Thymus (tissue), 14 donors: ENCODE results near the gene RFX6. TPM values are rescaled to one million over a fixed set of nuclear protein-coding genes. Genes with fewer than 3 reads are reported as not detected.
"Not testable (repeated sequence)": the region's sequence is repeated elsewhere in the genome, so short reads cannot be mapped to it uniquely, and the experiment has no call there.

Experiments
- DNase-seq, 9 donors: peaks; one replicate each; pipeline ENCODE4 v3.0.0-alpha.2; 2013; ENCODE audit warnings: low spot score in 9 of 9, low read depth in 6 of 9, missing footprints in 1 of 9
- H3K27ac ChIP-seq, 2 donors: one replicate each; pipeline ENCODE4 v1.5.1; 2013; ENCODE audit warnings: control low read depth in 1 of 2, low read depth in 1 of 2, low read length in 1 of 2, mild to moderate bottlenecking in 1 of 2, moderate library complexity in 1 of 2
- H3K27me3 ChIP-seq, 2 donors: one replicate each; pipeline ENCODE4 v1.5.1; 2013; ENCODE audit warnings: low read length in 1 of 2; ENCODE audit not compliant: control insufficient read depth in 2 of 2, insufficient read depth in 1 of 2
- H3K36me3 ChIP-seq, 2 donors: one replicate each; pipeline ENCODE4 v1.5.1; 2013; ENCODE audit warnings: low read length in 1 of 2, mild to moderate bottlenecking in 1 of 2, moderate library complexity in 1 of 2; ENCODE audit not compliant: control insufficient read depth in 2 of 2, insufficient read depth in 2 of 2
- H3K4me1 ChIP-seq, 2 donors: one replicate each; pipeline ENCODE4 v1.5.1; 2013; ENCODE audit warnings: low read length in 2 of 2; ENCODE audit not compliant: control insufficient read depth in 2 of 2, insufficient read depth in 2 of 2
- H3K4me3 ChIP-seq, 2 donors: one replicate each; pipeline ENCODE4 v1.5.1; 2013; ENCODE audit warnings: low read length in 2 of 2, control low read depth in 1 of 2, mild to moderate bottlenecking in 1 of 2
- H3K9me3 ChIP-seq, 2 donors: one replicate each; pipeline ENCODE4 v1.5.1; 2013; ENCODE audit warnings: low read length in 1 of 2, mild to moderate bottlenecking in 1 of 2; ENCODE audit not compliant: control insufficient read depth in 2 of 2, insufficient read depth in 1 of 2
- WGBS: extraction: QIAGEN DNeasy Blood & Tissue Kit; methylation state at CpG from one replicate; pipeline ENCODE4 v1.1.7; 2013; 5-methylcytosine and 5-hydroxymethylcytosine counted together
- long read RNA-seq, 10 donors: transcript quantifications; one replicate each; lab custom pipeline, GENCODE V29; 2026
- polyA plus RNA-seq: library from polyadenylated mRNA; stranded (reverse); fragments of 200-250 nt; gene quantifications from one replicate; pipeline ENCODE4 v1.2.3, GENCODE V29; 2013
- total RNA-seq: library from RNA; stranded (reverse); fragments of 120-200 nt; gene quantifications from one replicate; pipeline ENCODE4 v1.2.4, GENCODE V29; 2013
- donor health status: healthy.

RFX6 gene
- total RNA-seq: not detected
- 0.05 TPM for polyA plus RNA-seq
- long read RNA-seq, donor 1: 0 reads
- long read RNA-seq, donor 2: 0 reads
- long read RNA-seq, donor 3: 0 reads
- long read RNA-seq, donor 4: 0 reads
- long read RNA-seq, donor 5: 0 reads
- long read RNA-seq, donor 6: 0 reads
- long read RNA-seq, donor 7: 0 reads
- long read RNA-seq, donor 8: 0 reads
- long read RNA-seq, donor 9: 0 reads
- long read RNA-seq, donor 10: 0 reads

- Histone ChIP-seq H3K4me1 (no peaks in the 10 kb centered on the region), H3K27me3 (peaks cover 18 to 32% of the 10 kb centered on the region in 2 donors), H3K27ac (no peak within 1 kb of the TSS), H3K9me3 (no peaks in the 10 kb centered on the region), H3K36me3 (no peaks in the 10 kb centered on the region), H3K4me3 (no peak within 1 kb of the TSS)
- WGBS: 3% methylated on average over 73 of the region's 73 CpGs
- no peak for DNase-seq
Observed at GRCh38 chr6:116876635-116877611, at the start of gene RFX6. TSS of gene RFX6 (plus strand) at chr6:116877242. CDS start at chr6:116877276, 34 bp downstream.

DNA sequence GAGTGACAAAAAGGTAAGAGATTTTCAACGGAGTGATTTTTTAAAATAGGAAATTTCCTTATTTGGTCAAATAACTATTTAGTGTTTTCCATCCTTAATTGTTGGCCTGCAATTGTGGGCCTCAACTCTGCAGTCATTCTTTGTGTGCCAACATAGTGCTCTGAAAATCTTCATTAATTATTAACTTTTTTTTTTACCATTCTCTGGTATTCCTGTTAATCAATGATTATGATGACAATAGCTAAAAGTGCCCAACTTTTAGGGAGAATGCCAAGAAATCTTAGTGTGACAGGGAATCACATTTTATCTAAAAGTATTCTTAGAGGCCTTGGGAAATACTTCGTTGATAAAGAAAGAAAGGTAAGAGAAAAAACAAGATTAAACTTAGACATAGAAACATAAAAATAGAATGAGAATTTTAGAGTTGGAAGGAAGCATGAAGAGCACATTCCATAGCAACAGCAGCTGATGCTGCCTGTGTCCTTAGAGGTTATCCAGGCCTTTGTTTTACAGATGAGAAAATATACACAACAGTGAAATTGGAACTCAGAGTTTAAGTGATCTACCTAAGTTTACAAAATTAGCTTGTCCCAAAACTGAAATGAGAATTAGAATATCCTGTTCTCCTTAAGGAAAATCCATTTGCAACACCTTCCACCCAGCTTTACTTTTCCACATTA is 49.3 kb upstream of the RFX6 start:
- Histone ChIP-seq H3K36me3 (no peaks in the 10 kb centered on the region), H3K4me3 (no peak overlapping the region), H3K27me3 (no peaks in the 10 kb centered on the region), H3K27ac (no peak overlapping the region), H3K9me3 (no peaks in the 10 kb centered on the region), H3K4me1 (no peaks in the 10 kb centered on the region)
- DNase-seq: no peak
- 74% methylated on average over 2 of the region's 2 CpGs for WGBS

GRCh38 chr6:116828983-116829382 is 48.1 kb upstream of the RFX6 start, which contains the start of gene GPRC6A:
TSS of gene GPRC6A (minus strand) at chr6:116829083. CDS start at chr6:116829013, 70 bp downstream.
- WGBS: 88% methylated on average over 2 of the region's 2 CpGs

GRCh38 chr6:116834526-116834925 is 42.5 kb upstream of the RFX6 start:
- H3K9me3 ChIP-seq, H3K36me3 ChIP-seq, H3K27me3 ChIP-seq, DNase-seq, H3K27ac ChIP-seq, H3K4me3 ChIP-seq, H3K4me1 ChIP-seq: not testable (repeated sequence)
- 94% methylated on average over 2 of the region's 2 CpGs for WGBS

More at GRCh38 chr6:116828983-116829382, 48.1 kb upstream of the RFX6 start, which contains the start of gene GPRC6A:
- no peak within 1 kb of the TSS for H3K4me3 ChIP-seq
- no peaks in the 10 kb centered on the region for H3K9me3 ChIP-seq
- no peaks in the 10 kb centered on the region for H3K27me3 ChIP-seq
- no peaks in the 10 kb centered on the region for H3K4me1 ChIP-seq
- no peaks in the 10 kb centered on the region for H3K36me3 ChIP-seq
- no peak within 1 kb of the TSS for H3K27ac ChIP-seq
- no peak for DNase-seq

DNA sequence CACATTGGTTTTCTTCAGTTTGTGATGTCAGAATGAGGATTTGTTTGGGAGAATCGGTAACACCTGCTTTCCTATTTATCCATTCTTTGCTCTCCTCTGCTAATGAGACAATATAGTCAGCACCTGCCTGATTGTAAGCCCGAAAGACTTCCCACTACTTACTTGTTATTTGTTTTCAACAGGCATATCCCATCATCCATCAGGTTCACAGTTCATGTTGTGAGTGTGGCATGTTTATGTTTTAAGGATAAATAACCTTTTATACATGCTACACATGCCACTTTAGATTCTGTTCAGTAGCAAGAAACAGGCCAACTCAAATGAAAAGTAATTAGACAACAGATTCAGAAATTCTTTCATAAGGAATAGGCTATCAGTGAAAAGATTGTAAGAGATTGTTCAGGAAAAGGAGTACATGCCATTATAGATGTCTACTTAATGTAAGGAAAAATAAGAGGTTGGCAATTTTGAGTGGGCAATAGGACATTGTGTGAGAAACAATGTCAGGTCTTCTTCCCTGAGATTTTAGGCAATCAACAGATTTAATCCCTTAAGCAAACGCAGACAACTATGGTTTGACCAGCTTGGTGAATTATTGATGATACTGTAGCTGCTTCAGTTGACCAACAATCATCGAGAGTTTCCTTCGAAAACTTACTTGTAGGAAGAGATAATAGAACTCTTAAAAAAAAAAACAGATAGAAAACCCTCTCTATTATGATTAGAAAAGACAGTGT is 40.3 kb upstream of the RFX6 start:
- Histone ChIP-seq H3K4me3 (no peak overlapping the region), H3K4me1 (no peaks in the 10 kb centered on the region), H3K36me3 (no peaks in the 10 kb centered on the region), H3K27me3 (no peaks in the 10 kb centered on the region), H3K27ac (no peak overlapping the region), H3K9me3 (no peaks in the 10 kb centered on the region)
- no peak for DNase-seq
- 92% methylated on average over 5 of the region's 5 CpGs for WGBS

GRCh38 chr6:116840091-116840490 is 37.0 kb upstream of the RFX6 start:
- Histone ChIP-seq H3K9me3 (no peaks in the 10 kb centered on the region), H3K36me3 (no peaks in the 10 kb centered on the region), H3K4me1 (no peaks in the 10 kb centered on the region), H3K27me3 (no peaks in the 10 kb centered on the region), H3K27ac (no peak overlapping the region), H3K4me3 (no peak overlapping the region)
- 67% methylated on average over 2 of the region's 2 CpGs for WGBS
- no peak for DNase-seq

GRCh38 chr6:116842459-116842858 is 34.6 kb upstream of the RFX6 start:
- DNase-seq: no peak
- H3K4me1 ChIP-seq: no peaks in the 10 kb centered on the region
- 92% methylated on average over 1 of the region's 1 CpG for WGBS
- H3K4me3 ChIP-seq: no peak overlapping the region
- no peaks in the 10 kb centered on the region for H3K27me3 ChIP-seq
- no peak overlapping the region for H3K27ac ChIP-seq
- H3K9me3 ChIP-seq: no peaks in the 10 kb centered on the region
- no peaks in the 10 kb centered on the region for H3K36me3 ChIP-seq

- WGBS: 33% methylated on average over 1 of the region's 1 CpG
- Histone ChIP-seq H3K9me3 (no peaks in the 10 kb centered on the region), H3K36me3 (no peaks in the 10 kb centered on the region), H3K27ac (no peak overlapping the region), H3K27me3 (no peaks in the 10 kb centered on the region), H3K4me3 (no peak overlapping the region), H3K4me1 (no peaks in the 10 kb centered on the region)
- DNase-seq: peak in 1 of 9 donors; percentile 19
Observed at GRCh38 chr6:116847227-116847626, 29.8 kb upstream of the RFX6 start.
